ENCODE results near the gene FCHSD1. TPM values are rescaled to one million over a fixed set of nuclear protein-coding genes. Genes with fewer than 3 reads are reported as not detected.

The FCHSD1 gene
- total and polyA plus RNA-seq, 2 donors (not counting 3 experiments of a cell fraction or from before 2014, with no cell fraction given): 35.1 to 37.0 TPM

GRCh38 chr5:141694479-141694878 is 43.3 kb upstream of the FCHSD1 start:
- Histone ChIP-seq H4K20me1 (replicated peaks; ENCODE audit: control insufficient read depth, extremely low read depth, insufficient read depth, low read length) (no peaks in the 10 kb centered on the region), H3K4me3 (replicated peaks in 1 of 3; ENCODE audit: insufficient read depth in 1 of 3, low read depth in 1 of 3, low read length in 3 of 3) (no peak overlapping the region), H3K9me3 (replicated peaks; ENCODE audit: control insufficient read depth, insufficient read depth, low read length) (no peaks in the 10 kb centered on the region), H3K79me2 (ENCODE audit: control insufficient read depth, insufficient read depth, low read length) (no peaks in the 10 kb centered on the region), H3K9ac (replicated peaks; ENCODE audit: extremely low read depth, insufficient read depth, low read length) (no peak overlapping the region), H3K27me3 (ENCODE audit: control insufficient read depth in 2 of 2, insufficient read depth in 2 of 2, low read length in 2 of 2) (no peaks in the 10 kb centered on the region), H3K9me1 (replicated peaks; ENCODE audit: control insufficient read depth, extremely low read depth, insufficient read depth, low read length) (no peaks in the 10 kb centered on the region), H3K4me2 (ENCODE audit: insufficient read depth, low read length) (no peak overlapping the region), H3K4me1 (ENCODE audit: control insufficient read depth, extremely low read depth, insufficient read depth, low read length) (peaks cover 17% of the 10 kb centered on the region), H2AFZ (ENCODE audit: low read depth, low read length) (no peak overlapping the region), H3K27ac (ENCODE audit: insufficient read depth, low read depth, low read length) (no peak overlapping the region), H3K36me3 (ENCODE audit: control insufficient read depth in 2 of 2, extremely low read depth in 1 of 2, insufficient read depth in 2 of 2, low read length in 2 of 2) (no peaks in the 10 kb centered on the region)
- no peak for DNase-seq (ENCODE audit: low read depth, low spot score)
- POLR2A ChIA-PET: interaction anchor here (1.2 kb wide), 1 partner anchor 184 kb away, joined by 5 read pairs; the partner anchor contains the start of gene PCDH1
- no peak for TF ChIP-seq JUN (IDR thresholded peaks at IDR 0.05; ENCODE audit: borderline replicate concordance, insufficient read depth, insufficient read length, low read depth)
- no peak for TF ChIP-seq MYC (IDR thresholded peaks at IDR 0.05; ENCODE audit: low read depth, low read length)
- no peak for TF ChIP-seq POLR2AphosphoS5 (IDR thresholded peaks at IDR 0.05; ENCODE audit: insufficient read depth, low read depth, low read length)
- no peak for TF ChIP-seq EZH2 (IDR thresholded peaks at IDR 0.05; ENCODE audit: borderline replicate concordance, low read depth, low read length, severe bottlenecking)
- TF ChIP-seq FOS (IDR thresholded peaks at IDR 0.05; ENCODE audit: borderline replicate concordance, insufficient read depth, low read length): no peak
- TF ChIP-seq POLR2A (IDR thresholded peaks at IDR 0.05; ENCODE audit: low read depth, low read length): no peak
- no peak for TF ChIP-seq GATA2 (IDR thresholded peaks at IDR 0.05; ENCODE audit: insufficient read depth, insufficient read length, low read depth, low read length)
- TF ChIP-seq CTCF (IDR thresholded peaks at IDR 0.05; ENCODE audit: extremely low read depth in 1 of 2, insufficient read depth in 1 of 2, low read depth in 1 of 2, low read length in 2 of 2): no peak
- no peak for TF ChIP-seq MAX (IDR thresholded peaks at IDR 0.05; ENCODE audit: insufficient read depth, insufficient read length)
- dilution Hi-C loops (cut with MboI; ENCODE audit: extremely low pct_ligation_motif_present, low sequenced_read_pairs): no loop called here
- intact Hi-C loops (cut with micrococcal nuclease): no loop called here
- no peak for FAIRE-seq
- CTCF ChIA-PET: interaction anchor here (1.0 to 7.7 kb wide), 7 partner anchors 8 to 274 kb away, joined by 3 to 282 read pairs (median 24); partner anchors contain the start of genes PCDH1, PCDH12 and RNF14
- BruUV-seq (replicated peaks): no TSS peak

All from endothelial cell of umbilical vein (primary cell).